ENCODE results near the gene SIDT2.
A peak's percentile ranks its signal among the peaks of the same experiment; 100 is the strongest.
"Not testable (repeated sequence)": the region's sequence is repeated elsewhere in the genome, so short reads cannot be mapped to it uniquely, and the experiment has no call there.

Gene SIDT2

GRCh38 chr11:117206111-117206510 lies 27.6 kb downstream of the SIDT2 start:
- DNase-seq; H3K9me3 Mint-ChIP-seq; ATAC-seq (replicated peaks); H3K27me3 Mint-ChIP-seq; H3K27ac Mint-ChIP-seq; H3K4me3 Mint-ChIP-seq: not testable (repeated sequence)
- peaks cover 6 to 17% of the 10 kb centered on the region in 2 donors for H3K4me1 Mint-ChIP-seq (ENCODE audit: low read depth in 2 of 2)
- H3K36me3 Mint-ChIP-seq (ENCODE audit: insufficient read depth) = peaks cover 55% of the 10 kb centered on the region

- not testable (repeated sequence) for ATAC-seq (replicated peaks); H3K4me3 Mint-ChIP-seq; H3K27ac Mint-ChIP-seq; H3K9me3 Mint-ChIP-seq; H3K27me3 Mint-ChIP-seq; DNase-seq
- H3K36me3 Mint-ChIP-seq (ENCODE audit: insufficient read depth) = peaks cover 62% of the 10 kb centered on the region
- peaks cover 10 to 17% of the 10 kb centered on the region in 2 donors for H3K4me1 Mint-ChIP-seq (ENCODE audit: low read depth in 2 of 2)
Measured at GRCh38 chr11:117206859-117207258, 28.3 kb downstream of the SIDT2 start.

GRCh38 chr11:117207481-117207880 lies 28.9 kb downstream of the SIDT2 start:
- not testable (repeated sequence) for DNase-seq; H3K27me3 Mint-ChIP-seq; ATAC-seq (replicated peaks); H3K4me3 Mint-ChIP-seq; H3K27ac Mint-ChIP-seq; H3K9me3 Mint-ChIP-seq
- Mint-ChIP-seq H3K4me1 (ENCODE audit: low read depth in 2 of 2) (peaks cover 10 to 17% of the 10 kb centered on the region in 2 donors), H3K36me3 (ENCODE audit: insufficient read depth) (peaks cover 63% of the 10 kb centered on the region)

- not testable (repeated sequence) for H3K27ac Mint-ChIP-seq; H3K4me3 Mint-ChIP-seq; DNase-seq; H3K9me3 Mint-ChIP-seq; H3K27me3 Mint-ChIP-seq; ATAC-seq (replicated peaks)
- Mint-ChIP-seq H3K36me3 (ENCODE audit: insufficient read depth) (peaks cover 66% of the 10 kb centered on the region), H3K4me1 (ENCODE audit: low read depth in 2 of 2) (peaks cover 11 to 17% of the 10 kb centered on the region in 2 donors)
Measured at GRCh38 chr11:117208710-117209109, 30.2 kb downstream of the SIDT2 start.

DNA sequence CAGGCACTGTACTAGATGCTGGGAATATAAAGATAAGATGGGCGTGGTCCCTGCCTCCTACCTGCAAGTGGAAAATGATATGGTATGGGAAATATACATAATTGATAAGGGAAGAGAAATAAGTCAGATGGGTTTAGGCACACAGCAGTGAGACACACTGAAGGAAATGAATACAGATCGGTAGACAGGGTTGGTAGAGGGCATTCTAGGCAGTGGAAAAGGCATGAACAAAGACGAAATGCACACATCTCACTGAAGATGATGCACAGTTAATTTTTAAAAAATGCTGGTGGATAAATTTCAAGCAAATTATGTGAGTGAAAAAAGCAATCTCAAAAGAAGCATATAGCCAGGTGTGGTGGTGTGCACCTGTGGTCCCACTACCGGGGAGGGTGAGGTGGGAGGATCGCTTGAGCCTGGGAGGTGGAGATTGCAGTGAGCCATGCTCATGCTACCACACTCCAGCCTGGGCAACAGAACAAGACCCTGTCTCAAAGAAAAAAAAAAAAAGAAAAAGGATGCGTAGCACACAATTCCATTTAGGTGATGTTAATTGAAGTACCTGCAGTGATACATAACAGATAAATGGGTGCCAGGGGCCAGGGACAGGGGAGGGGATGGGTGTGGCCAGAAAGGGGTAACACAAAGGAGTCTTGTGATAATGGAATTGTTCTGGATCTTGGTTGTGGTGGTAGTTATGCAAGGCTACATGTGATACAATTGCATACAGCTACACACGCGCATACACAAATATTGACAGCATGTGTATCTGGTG lies 31.0 kb downstream of the SIDT2 start:
- H3K27me3 Mint-ChIP-seq; H3K9me3 Mint-ChIP-seq; DNase-seq; ATAC-seq (replicated peaks); H3K4me3 Mint-ChIP-seq: not testable (repeated sequence)
- Mint-ChIP-seq H3K4me1 (ENCODE audit: low read depth in 2 of 2) (peaks cover 13 to 16% of the 10 kb centered on the region in 2 donors), H3K36me3 (ENCODE audit: insufficient read depth) (peaks cover 68% of the 10 kb centered on the region), H3K27ac (peak overlapping the region in 1 of 2 donors; percentile 35)

DNA sequence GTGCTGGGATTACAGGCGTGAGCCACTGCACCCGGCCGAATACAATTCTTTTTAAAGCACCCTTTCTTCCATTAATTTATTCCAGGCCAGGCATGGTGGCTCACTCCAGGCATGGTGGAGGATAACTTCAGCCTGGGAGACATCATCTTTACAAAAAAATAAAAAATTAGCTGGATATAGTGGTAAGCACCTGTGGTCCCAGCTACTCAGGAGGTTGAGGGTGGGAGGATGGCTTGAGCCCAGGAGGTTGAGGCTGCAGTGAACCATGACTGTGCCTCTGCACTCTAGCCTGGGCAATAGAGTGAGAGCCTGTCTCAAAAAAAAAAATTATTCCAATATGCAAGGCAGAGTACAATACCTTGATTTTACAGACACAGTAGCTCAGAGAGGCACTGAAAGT lies 32.1 kb downstream of the SIDT2 start:
- H3K27ac Mint-ChIP-seq = peak overlapping the region in 1 of 2 donors; percentile 35
- ATAC-seq (replicated peaks) = no peak
- peaks cover 67% of the 10 kb centered on the region for H3K36me3 Mint-ChIP-seq (ENCODE audit: insufficient read depth)

DNA sequence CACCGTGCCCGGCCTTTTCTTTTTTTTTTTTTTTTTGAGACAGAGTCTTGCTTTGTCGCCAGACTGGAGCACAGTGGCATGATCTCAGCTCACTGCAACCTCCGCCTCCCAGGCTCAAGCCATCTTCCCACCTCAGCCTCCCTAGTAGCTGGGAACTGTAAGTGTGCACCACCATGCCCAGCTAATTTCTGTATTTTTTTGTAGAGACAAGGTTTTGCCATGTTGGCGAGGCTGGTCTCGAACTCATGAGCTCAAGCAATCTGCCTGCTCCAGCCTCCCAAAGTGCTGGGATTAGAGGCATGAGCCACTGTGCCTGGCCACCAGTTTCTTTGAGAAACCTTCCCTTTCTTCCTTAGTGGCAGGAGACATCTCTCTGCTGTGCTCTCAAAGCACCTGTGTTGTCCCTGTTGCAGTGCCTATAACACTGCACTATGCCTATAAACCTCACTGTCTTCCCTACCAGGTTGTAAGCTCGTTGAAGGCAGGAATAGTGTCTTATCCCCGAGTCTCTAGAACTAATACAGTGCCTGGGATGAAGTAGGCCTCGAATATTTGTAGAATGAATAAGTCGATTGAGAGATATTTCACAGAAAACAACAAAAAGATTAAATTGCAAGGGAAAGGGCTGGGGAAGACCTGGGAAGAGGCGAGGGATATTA lies 34.3 kb downstream of the SIDT2 start:
- no peaks in the 10 kb centered on the region for H3K9me3 Mint-ChIP-seq
- H3K36me3 Mint-ChIP-seq (ENCODE audit: insufficient read depth) = peaks cover 82% of the 10 kb centered on the region
- no peak overlapping the region for H3K27ac Mint-ChIP-seq
- no peak overlapping the region for H3K4me3 Mint-ChIP-seq
- no peak for DNase-seq
- no peak for ATAC-seq (replicated peaks)
- H3K4me1 Mint-ChIP-seq (ENCODE audit: low read depth in 2 of 2) = peaks cover 12 to 14% of the 10 kb centered on the region in 2 donors
- no peaks in the 10 kb centered on the region for H3K27me3 Mint-ChIP-seq

More for the DNA sequence above, 32.1 kb downstream of the SIDT2 start:
- H3K4me3 Mint-ChIP-seq = no peak overlapping the region
- DNase-seq = no peak
- no peaks in the 10 kb centered on the region for H3K27me3 Mint-ChIP-seq
- H3K4me1 Mint-ChIP-seq (ENCODE audit: low read depth in 2 of 2) = peaks cover 7 to 14% of the 10 kb centered on the region in 2 donors
- no peaks in the 10 kb centered on the region for H3K9me3 Mint-ChIP-seq

GRCh38 chr11:117214404-117215110 lies 36.0 kb downstream of the SIDT2 start:
- Mint-ChIP-seq H3K27me3 (no peaks in the 10 kb centered on the region), H3K4me3 (no peak overlapping the region), H3K27ac (peak overlapping the region in 1 of 2 donors; percentile 39), H3K4me1 (ENCODE audit: low read depth in 2 of 2) (peaks cover 18 to 19% of the 10 kb centered on the region in 2 donors), H3K9me3 (no peaks in the 10 kb centered on the region), H3K36me3 (ENCODE audit: insufficient read depth) (peaks cover 95% of the 10 kb centered on the region)
- ATAC-seq (replicated peaks) (no peak), DNase-seq (no peak)

DNA sequence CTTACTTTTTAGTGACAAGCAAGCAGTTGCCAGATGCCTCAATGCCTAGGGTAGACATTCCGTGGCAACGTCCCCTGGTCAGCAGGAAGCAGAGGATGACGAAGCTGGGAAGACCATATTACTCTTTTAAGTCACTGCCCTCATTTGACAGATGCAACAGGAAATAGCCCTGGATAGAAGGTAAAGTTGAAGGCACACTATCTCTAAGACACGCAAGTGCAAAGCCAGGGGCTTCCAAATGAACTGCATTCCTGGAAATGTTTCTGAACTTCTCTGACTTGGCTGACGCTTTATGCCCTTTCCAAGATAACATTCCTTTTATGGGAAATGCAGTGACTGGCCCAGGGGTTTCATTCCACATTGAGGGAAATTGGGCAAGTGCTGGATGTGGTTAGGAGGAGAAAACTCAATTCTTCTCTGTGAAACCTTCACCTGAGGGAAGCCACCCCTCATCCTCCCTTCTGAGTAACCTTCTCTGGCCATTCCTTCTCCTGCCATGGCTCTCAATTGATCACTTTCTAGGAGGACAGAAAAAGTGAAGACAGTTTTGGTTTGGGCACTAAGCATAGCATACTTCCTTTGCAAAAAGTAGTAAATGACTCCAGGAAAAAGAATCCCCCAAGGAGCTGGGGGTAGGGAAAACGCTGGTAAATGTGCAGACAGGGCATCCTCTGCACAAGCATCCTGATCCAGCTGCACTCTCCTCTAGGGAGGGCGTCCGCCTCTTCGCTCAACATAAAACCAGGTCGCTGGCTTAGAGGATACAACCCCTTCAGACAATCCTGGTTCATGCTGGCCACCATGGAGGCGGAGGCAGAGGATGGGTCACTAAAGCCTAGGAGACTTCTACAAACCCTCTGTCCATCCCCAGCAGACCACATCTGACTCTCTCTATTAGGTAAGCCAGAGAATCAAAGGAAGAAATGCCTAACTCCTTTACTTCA lies 38.9 kb downstream of the SIDT2 start:
- H3K27me3 Mint-ChIP-seq = no peaks in the 10 kb centered on the region
- ATAC-seq (replicated peaks) (no peak), DNase-seq (no peak)
- no peak overlapping the region for H3K4me3 Mint-ChIP-seq
- peak overlapping the region; percentile 74 to 83 for H3K27ac Mint-ChIP-seq
- H3K36me3 Mint-ChIP-seq (ENCODE audit: insufficient read depth) = peaks cover 98% of the 10 kb centered on the region
- no peaks in the 10 kb centered on the region for H3K9me3 Mint-ChIP-seq
- peaks cover 18 to 21% of the 10 kb centered on the region in 2 donors for H3K4me1 Mint-ChIP-seq (ENCODE audit: low read depth in 2 of 2)

DNA sequence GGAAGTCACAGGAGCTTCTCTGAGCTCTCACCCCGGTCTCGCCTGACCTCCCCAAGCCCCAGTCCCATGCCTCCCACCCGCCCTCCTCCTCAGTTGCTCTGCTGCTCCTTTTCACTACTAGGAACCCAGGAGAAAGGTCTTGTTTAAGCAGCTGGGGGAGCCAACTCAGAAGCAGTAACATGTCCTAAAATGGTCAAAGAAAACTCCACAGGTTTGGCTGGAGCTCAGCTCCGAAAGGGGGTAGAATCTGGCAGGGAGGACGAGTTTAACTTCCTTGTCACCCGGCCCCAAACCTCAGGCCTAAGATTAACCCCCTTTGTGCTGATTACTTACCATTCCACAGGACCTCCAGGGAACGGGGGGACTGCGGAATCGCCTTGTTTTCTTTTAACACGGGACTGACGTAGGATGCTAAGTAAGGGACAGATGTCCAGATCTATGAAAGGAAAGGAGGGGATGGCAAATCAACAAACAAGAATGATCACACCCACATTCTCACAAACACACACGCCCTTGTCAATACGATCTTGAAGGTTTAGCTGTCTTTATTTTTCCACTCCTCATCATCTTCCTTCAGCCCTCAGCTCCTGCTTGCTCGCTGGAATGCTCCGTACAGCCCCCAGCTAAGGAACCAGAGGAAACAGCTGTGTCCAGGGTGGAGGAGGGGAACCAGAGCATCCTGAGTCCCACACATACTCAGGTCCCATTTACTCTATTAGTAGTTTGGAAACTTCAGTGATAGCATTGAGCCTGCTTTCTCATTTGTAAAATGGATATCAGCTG lies 39.8 kb downstream of the SIDT2 start:
- ATAC-seq (replicated peaks) (no peak), DNase-seq (no peak)
- Mint-ChIP-seq H3K4me1 (ENCODE audit: low read depth in 2 of 2) (peaks cover 15 to 16% of the 10 kb centered on the region in 2 donors), H3K4me3 (no peak overlapping the region), H3K9me3 (no peaks in the 10 kb centered on the region), H3K36me3 (ENCODE audit: insufficient read depth) (peaks cover 98% of the 10 kb centered on the region), H3K27me3 (no peaks in the 10 kb centered on the region), H3K27ac (peak overlapping the region; percentile 74 to 83)

GRCh38 chr11:117219001-117219400 lies 40.5 kb downstream of the SIDT2 start:
- peaks cover 98% of the 10 kb centered on the region for H3K36me3 Mint-ChIP-seq (ENCODE audit: insufficient read depth)
- no peak for ATAC-seq (replicated peaks)
- peak overlapping the region in 1 of 2 donors; percentile 69 for H3K27ac Mint-ChIP-seq
- no peak for DNase-seq
- no peak overlapping the region for H3K4me3 Mint-ChIP-seq
- H3K4me1 Mint-ChIP-seq (ENCODE audit: low read depth in 2 of 2) = peaks cover 13 to 14% of the 10 kb centered on the region in 2 donors
- no peaks in the 10 kb centered on the region for H3K9me3 Mint-ChIP-seq
- no peaks in the 10 kb centered on the region for H3K27me3 Mint-ChIP-seq

- Mint-ChIP-seq H3K9me3 (no peaks in the 10 kb centered on the region), H3K27me3 (no peaks in the 10 kb centered on the region), H3K4me1 (ENCODE audit: low read depth in 2 of 2) (peaks cover 11 to 14% of the 10 kb centered on the region in 2 donors), H3K4me3 (no peak overlapping the region), H3K27ac (peak overlapping the region in 1 of 2 donors; percentile 69), H3K36me3 (ENCODE audit: insufficient read depth) (peaks cover 98% of the 10 kb centered on the region)
- DNase-seq (no peak), ATAC-seq (replicated peaks) (no peak)
Measured at GRCh38 chr11:117219455-117219854, 40.9 kb downstream of the SIDT2 start.
